Measurements from ENCODE around the gene BFSP2. TPM values are rescaled to one million over a fixed set of nuclear protein-coding genes. Genes with fewer than 3 reads are reported as not detected.

BFSP2 gene
- total RNA-seq, 1 donor from 2014 or later = 1.3 TPM

- DNase-seq (no peak), ATAC-seq (ENCODE audit: low read depth) (peak; percentile 97)
- Mint-ChIP-seq H3K27me3 (no peaks in the 10 kb centered on the region), H3K9me3 (no peaks in the 10 kb centered on the region), H3K4me1 (peaks cover 13% of the 10 kb centered on the region), H3K36me3 (ENCODE audit: low read depth) (no peaks in the 10 kb centered on the region), H3K27ac (peak overlapping the region; percentile 60), H3K4me3 (peak overlapping the region; percentile 56)
- ChIA-PET POLR2A (interaction anchor here (0.6 to 1.9 kb wide), 3 partner anchors 16 to 75 kb away, joined by 3 to 18 read pairs (median 3); partner anchors contain the start of gene CDV3), CTCF (interaction anchor here (1.1 kb wide), 2 partner anchors 18 to 67 kb away, joined by 3 read pairs; partner anchors contain the start of gene CDV3)
- TF ChIP-seq, protein P1, sequence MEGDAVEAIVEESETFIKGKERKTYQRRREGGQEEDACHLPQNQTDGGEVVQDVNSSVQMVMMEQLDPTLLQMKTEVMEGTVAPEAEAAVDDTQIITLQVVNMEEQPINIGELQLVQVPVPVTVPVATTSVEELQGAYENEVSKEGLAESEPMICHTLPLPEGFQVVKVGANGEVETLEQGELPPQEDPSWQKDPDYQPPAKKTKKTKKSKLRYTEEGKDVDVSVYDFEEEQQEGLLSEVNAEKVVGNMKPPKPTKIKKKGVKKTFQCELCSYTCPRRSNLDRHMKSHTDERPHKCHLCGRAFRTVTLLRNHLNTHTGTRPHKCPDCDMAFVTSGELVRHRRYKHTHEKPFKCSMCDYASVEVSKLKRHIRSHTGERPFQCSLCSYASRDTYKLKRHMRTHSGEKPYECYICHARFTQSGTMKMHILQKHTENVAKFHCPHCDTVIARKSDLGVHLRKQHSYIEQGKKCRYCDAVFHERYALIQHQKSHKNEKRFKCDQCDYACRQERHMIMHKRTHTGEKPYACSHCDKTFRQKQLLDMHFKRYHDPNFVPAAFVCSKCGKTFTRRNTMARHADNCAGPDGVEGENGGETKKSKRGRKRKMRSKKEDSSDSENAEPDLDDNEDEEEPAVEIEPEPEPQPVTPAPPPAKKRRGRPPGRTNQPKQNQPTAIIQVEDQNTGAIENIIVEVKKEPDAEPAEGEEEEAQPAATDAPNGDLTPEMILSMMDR (IDR thresholded peaks at IDR 0.05) = no peak
- intact Hi-C loops (cut with micrococcal nuclease) = loop anchor here (1.0 to 2.0 kb wide), 6 partner anchors 16 to 66 kb away; no protein-coding TSS in a partner anchor
Observed at GRCh38 chr3:133506215-133506901, 106.5 kb downstream of the BFSP2 start.

GRCh38 chr3:133509488-133509887, 109.6 kb downstream of the BFSP2 start:
- DNase-seq (no peak), ATAC-seq (ENCODE audit: low read depth) (no peak)
- TF ChIP-seq, protein P1 (IDR thresholded peaks at IDR 0.05) = no peak
- Mint-ChIP-seq H3K4me3 (no peak overlapping the region), H3K36me3 (ENCODE audit: low read depth) (no peaks in the 10 kb centered on the region), H3K9me3 (no peaks in the 10 kb centered on the region), H3K27me3 (no peaks in the 10 kb centered on the region), H3K27ac (no peak overlapping the region), H3K4me1 (peaks cover 13% of the 10 kb centered on the region)
- intact Hi-C loops (cut with micrococcal nuclease) = no loop called here
- CTCF ChIA-PET = no interaction called here
- POLR2A ChIA-PET = interaction anchor here (1.8 kb wide), 1 partner anchor 63 kb away, joined by 7 read pairs; the partner anchor contains the start of gene CDV3

- CTCF ChIA-PET = no interaction called here
- intact Hi-C loops (cut with micrococcal nuclease) = no loop called here
- DNase-seq (no peak), ATAC-seq (ENCODE audit: low read depth) (no peak)
- TF ChIP-seq, protein P1 (IDR thresholded peaks at IDR 0.05) = no peak
- H3K4me3 Mint-ChIP-seq = no peak overlapping the region
- H3K27me3 Mint-ChIP-seq = no peaks in the 10 kb centered on the region
- H3K9me3 Mint-ChIP-seq = no peaks in the 10 kb centered on the region
- H3K27ac Mint-ChIP-seq = no peak overlapping the region
- H3K4me1 Mint-ChIP-seq = no peaks in the 10 kb centered on the region
- H3K36me3 Mint-ChIP-seq (ENCODE audit: low read depth) = no peaks in the 10 kb centered on the region
- POLR2A ChIA-PET = no interaction called here
Observed at GRCh38 chr3:133512416-133513089, 112.7 kb downstream of the BFSP2 start.

GRCh38 chr3:133514418-133514817, 114.6 kb downstream of the BFSP2 start:
- ChIA-PET POLR2A (no interaction called here), CTCF (no interaction called here)
- DNase-seq (no peak), ATAC-seq (ENCODE audit: low read depth) (no peak)
- intact Hi-C loops (cut with micrococcal nuclease) = no loop called here
- H3K36me3 Mint-ChIP-seq (ENCODE audit: low read depth) = no peaks in the 10 kb centered on the region
- H3K4me3 Mint-ChIP-seq = no peak overlapping the region
- H3K9me3 Mint-ChIP-seq = no peaks in the 10 kb centered on the region
- H3K27me3 Mint-ChIP-seq = no peaks in the 10 kb centered on the region
- no peaks in the 10 kb centered on the region for H3K4me1 Mint-ChIP-seq
- TF ChIP-seq, protein P1 (IDR thresholded peaks at IDR 0.05) = no peak
- H3K27ac Mint-ChIP-seq = no peak overlapping the region

- no peaks in the 10 kb centered on the region for H3K4me1 Mint-ChIP-seq
- no peak for DNase-seq
- ChIA-PET CTCF (no interaction called here), POLR2A (no interaction called here)
- ATAC-seq (ENCODE audit: low read depth) = no peak
- H3K27ac Mint-ChIP-seq = no peak overlapping the region
- TF ChIP-seq, protein P1 (IDR thresholded peaks at IDR 0.05) = no peak
- intact Hi-C loops (cut with micrococcal nuclease) = no loop called here
- H3K36me3 Mint-ChIP-seq (ENCODE audit: low read depth) = no peaks in the 10 kb centered on the region
- no peak overlapping the region for H3K4me3 Mint-ChIP-seq
- no peaks in the 10 kb centered on the region for H3K9me3 Mint-ChIP-seq
- H3K27me3 Mint-ChIP-seq = no peaks in the 10 kb centered on the region
Observed at GRCh38 chr3:133515127-133515526, 115.3 kb downstream of the BFSP2 start.
